NB4 (cell line): ENCODE measurements around the gene CHPF.

Source experiments
- DNase-seq: peaks from one replicate; pipeline ENCODE4 v3.0.0; 2010; ENCODE audit warnings: low read depth
- H3K4me3 ChIP-seq: one replicate; pipeline ENCODE4 v1.5.1; 2011; ENCODE audit warnings: mild to moderate bottlenecking, low read depth, low read length, moderate library complexity
- MYC ChIP-seq: IDR thresholded peaks from 2 replicates; pipeline ENCODE4 v1.6.1; 2011; ENCODE audit warnings: low read depth, low read length
- POLR2A ChIP-seq: IDR thresholded peaks from 2 replicates; pipeline ENCODE4 v1.6.1; 2011; ENCODE audit warnings: mild to moderate bottlenecking; ENCODE audit not compliant: insufficient read length; ENCODE audit errors: extremely low read depth
- TF ChIP-seq, protein P1 (sequence below): IDR thresholded peaks from one replicate; pipeline ENCODE4 v1.5.1; 2012; ENCODE audit warnings: low read depth, low read length
- TF ChIP-seq, protein P2 (sequence below): IDR thresholded peaks from 2 replicates; pipeline ENCODE4 v1.6.1; 2011; ENCODE audit warnings: low read depth, low read length

The CHPF gene

DNA sequence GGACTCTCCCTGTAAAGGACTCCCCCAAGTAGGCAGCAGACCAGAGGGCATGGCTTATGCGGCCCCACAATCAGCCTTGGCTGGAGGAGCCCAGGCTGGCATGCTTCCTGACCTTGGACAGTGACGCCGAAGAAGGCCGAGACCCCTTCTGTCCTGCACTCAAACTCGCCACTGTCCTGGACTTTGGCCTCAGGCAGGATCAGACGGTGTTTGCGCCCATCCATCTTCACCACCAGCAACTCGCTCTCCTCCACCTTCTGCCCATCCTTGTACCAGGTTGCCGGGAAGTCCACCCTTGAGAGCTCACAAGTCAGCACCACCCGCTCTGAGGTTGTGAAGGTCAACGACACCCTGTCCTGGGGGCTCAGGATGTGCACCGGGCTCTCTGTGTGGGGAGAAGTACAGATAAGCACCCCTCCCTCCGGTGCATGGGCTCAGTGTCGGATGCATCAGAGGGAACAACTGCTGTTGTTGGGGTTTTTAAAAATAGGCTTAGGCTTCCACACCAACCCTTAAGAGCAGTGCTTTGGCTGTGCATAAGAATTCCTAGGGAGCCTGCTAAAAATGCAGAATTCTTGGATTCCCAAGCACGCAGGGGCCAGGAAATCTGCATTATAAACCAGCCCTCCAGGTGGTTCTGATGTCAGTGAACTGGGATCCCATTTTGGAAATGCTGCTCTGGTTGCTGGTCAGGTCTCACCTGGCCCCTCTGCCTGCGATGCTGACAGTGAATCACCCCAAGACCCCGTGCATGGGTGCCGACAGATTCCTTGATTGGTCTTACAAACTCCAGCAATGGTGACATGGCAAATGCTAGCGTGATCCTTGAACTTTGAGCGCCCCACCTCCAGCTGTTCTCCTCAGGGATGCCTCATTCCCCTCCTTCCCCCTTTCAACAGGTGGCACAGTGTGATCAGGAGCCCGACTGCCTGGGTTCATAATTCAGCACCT lies 21.8 kb upstream of the CHPF start:
- no peak overlapping the region for H3K4me3 ChIP-seq
- DNase-seq: no peak
- no peak for TF ChIP-seq POLR2A
- TF ChIP-seq, protein P1, sequence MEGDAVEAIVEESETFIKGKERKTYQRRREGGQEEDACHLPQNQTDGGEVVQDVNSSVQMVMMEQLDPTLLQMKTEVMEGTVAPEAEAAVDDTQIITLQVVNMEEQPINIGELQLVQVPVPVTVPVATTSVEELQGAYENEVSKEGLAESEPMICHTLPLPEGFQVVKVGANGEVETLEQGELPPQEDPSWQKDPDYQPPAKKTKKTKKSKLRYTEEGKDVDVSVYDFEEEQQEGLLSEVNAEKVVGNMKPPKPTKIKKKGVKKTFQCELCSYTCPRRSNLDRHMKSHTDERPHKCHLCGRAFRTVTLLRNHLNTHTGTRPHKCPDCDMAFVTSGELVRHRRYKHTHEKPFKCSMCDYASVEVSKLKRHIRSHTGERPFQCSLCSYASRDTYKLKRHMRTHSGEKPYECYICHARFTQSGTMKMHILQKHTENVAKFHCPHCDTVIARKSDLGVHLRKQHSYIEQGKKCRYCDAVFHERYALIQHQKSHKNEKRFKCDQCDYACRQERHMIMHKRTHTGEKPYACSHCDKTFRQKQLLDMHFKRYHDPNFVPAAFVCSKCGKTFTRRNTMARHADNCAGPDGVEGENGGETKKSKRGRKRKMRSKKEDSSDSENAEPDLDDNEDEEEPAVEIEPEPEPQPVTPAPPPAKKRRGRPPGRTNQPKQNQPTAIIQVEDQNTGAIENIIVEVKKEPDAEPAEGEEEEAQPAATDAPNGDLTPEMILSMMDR: no peak

DNA sequence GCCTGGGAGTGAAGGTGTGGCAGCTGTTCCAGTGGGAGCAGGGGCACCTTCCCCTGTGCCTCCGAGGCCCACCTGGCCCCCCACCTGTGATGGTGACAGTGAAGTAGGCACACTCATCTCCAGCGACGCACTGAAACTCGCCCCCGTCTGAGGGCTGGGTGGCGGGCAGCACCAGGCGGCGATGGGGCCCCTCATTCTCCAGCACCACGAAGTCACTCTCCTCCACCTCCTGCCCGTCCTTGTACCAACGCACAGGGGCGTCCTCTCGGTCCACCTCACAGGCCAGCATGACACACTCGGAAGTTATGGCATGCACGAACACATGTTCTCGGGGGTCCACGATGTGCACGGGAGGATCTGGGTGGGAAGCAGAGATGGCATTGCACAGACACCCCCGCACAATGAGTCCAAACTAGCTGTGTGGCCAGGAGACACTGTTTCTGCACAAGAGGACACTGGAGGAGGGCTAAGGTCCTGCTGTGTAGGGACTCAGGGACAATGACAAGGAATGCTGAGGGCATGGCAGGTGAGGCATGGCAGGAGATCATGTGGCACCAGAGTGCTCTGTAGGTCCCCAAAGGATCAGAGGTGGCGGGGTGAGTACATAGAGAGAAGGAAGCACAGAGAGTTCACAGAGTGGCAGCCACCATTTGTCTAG lies 19.8 kb upstream of the CHPF start:
- no peak for TF ChIP-seq MYC
- TF ChIP-seq, protein P2, sequence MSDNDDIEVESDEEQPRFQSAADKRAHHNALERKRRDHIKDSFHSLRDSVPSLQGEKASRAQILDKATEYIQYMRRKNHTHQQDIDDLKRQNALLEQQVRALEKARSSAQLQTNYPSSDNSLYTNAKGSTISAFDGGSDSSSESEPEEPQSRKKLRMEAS: no peak
- TF ChIP-seq, protein P1: no peak
- no peak for TF ChIP-seq POLR2A
- DNase-seq: no peak
- no peak overlapping the region for H3K4me3 ChIP-seq

DNA sequence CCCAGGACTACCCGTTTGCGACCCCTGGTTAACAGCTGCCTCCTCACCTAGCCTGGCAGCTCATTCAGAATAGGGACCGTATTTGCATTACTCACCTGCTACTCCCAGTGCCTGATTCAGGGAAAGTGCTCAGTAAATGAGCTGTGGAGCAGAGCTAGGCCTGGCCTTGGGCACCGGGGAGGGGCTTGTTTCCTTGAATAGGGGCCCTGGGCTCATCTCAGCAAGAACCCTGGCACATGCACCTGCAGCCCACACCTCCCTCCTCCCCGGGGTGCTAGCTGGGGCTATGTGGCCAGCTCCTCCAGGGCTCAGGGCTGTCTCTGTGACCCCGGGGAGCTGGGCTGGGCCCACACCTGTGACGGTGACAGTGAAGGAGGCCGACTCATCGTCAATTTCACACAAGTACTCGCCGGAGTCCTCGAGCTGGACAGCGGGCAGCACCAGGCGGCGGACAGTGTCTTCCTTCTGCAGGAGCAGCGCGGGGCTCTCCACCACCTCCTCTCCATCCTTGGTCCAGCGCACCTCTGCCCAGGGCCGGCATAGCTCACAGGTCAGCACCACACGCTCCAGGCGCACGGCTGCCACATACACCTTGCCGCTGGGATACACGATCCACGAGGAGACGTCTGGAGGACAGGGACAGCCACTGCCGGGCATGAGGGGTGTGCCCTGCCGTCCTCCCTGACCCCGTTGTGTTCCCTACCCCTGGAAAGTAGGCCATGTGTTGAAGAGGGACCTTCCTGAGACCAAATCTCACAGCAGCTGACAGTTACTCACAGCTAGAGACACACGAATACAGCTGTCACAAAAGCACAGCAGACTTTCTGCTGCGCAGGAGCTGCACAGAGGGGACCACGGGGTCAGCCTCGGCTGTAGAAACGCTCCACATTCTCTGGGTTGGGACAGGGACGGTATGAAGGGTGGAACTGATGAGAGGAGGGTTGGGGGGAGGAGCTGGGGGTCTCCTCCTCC lies 18.7 kb upstream of the CHPF start:
- H3K4me3 ChIP-seq: no peak overlapping the region
- DNase-seq: no peak
- TF ChIP-seq, protein P2: no peak
- TF ChIP-seq, protein P1: no peak
- TF ChIP-seq MYC: no peak
- TF ChIP-seq POLR2A: no peak

DNA sequence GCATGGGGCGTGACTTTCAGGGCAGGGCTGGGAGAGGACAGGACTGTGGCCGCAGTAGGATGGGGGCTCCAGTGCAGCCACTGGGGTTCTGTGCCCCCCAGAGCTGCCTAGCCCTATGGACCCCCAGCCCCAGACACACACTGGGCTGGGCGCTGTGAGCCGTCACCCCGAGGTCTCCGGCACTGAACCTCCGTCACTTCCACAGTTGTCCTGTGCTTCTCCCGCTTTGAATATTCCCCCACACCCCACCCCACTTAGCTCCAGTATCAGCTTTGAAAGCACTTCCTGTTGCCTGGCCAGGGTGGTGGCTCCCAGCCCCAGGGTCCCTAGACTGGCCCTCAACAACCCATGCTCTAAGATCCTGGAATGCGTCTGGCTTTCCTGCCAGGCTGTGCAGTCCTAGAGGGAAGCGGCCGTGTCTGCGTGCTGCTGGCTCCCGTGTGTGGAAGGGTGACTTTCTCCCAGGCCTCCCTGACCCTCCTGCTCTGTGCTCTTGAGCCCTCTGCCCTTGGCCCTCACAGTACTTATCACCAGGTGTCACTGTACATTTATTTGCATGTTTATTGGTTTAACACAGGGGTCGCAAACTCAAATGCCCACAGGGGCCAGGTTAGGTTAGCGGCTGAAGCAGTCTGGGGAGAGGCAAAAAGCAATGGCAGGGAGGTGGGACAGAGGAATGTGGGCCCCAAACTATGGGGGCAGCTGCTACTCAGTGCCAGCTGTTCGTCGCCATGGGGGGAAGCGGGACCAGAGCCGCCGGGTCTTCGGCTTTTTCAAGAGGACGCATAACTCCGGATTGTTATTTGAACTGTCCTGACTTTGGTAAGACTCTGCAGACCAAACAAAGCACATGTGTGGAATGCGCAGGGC lies 17.8 kb upstream of the CHPF start:
- TF ChIP-seq POLR2A (no peak), MYC (no peak)
- TF ChIP-seq, protein P2: no peak
- TF ChIP-seq, protein P1: no peak
- H3K4me3 ChIP-seq: no peak overlapping the region
- DNase-seq: no peak

DNA sequence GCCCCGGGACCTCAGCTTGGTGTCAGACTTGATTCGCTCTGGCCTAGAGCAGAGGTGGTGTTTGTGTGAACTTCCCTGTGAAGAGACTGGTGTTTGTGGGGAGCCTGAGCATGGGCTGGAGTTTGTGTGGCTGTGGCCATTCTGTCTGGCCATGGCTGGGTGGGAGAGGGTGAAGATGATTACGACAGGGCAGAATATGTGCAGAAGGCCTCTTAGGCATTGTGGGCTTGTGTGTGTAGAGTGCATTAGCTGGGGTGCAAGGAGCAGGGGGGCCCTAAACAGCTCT lies 17.2 kb upstream of the CHPF start:
- no peak for TF ChIP-seq POLR2A
- TF ChIP-seq MYC: no peak
- TF ChIP-seq, protein P2: no peak
- TF ChIP-seq, protein P1: no peak
- no peak overlapping the region for H3K4me3 ChIP-seq
- DNase-seq: no peak
